ENCODE data around the gene LCN9. TPM values are rescaled to one million over a fixed set of nuclear protein-coding genes. Genes with fewer than 3 reads are reported as not detected.

Gene LCN9
- total RNA-seq, 2 donors from 2014 or later: not detected

DNA sequence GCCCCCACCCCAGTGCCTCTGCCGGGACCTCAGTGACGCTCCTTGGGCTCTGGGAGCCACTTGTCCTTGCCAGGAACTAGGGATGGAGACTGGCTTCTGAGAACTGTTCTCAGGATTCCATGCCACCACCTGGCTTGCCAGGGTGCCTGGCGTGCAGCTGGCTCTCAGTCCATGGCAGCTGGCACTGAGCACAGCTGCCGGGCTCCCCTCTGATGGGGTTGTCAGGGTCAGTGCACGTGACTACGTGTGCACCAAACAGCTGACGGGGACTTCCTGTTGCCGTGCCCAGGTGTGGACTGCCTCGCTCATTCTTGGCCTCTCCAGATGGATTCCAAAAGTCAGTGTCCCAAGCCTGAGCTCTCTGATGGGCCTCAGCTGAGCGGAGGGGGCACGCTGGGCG lies 48.3 kb downstream of the LCN9 start:
- intact Hi-C loops (cut with DNase I, micrococcal nuclease): no loop called here
- DNase-seq (no peak), ATAC-seq (no peak)

DNA sequence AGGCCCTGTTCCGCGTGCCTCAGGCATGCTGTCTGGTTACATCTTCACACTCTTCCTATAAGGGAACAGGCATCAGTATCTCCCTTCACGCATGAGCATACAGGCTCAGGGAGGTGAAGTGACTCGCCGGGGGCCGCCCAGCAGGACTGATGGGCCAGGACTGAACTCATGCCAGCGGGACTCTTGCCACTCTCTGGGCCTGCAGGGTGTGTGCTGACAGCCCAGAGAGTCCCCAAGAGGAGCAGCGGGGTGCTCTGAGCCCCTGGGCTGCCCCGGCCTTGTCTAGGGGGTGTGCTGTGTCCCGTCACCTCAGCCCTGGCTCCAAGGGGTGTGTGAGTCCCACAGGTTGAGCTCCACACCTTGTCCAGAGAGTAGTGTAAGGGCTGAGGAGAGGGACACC lies 48.8 kb downstream of the LCN9 start:
- no peak for ATAC-seq
- intact Hi-C loops (cut with DNase I, micrococcal nuclease): no loop called here

DNA sequence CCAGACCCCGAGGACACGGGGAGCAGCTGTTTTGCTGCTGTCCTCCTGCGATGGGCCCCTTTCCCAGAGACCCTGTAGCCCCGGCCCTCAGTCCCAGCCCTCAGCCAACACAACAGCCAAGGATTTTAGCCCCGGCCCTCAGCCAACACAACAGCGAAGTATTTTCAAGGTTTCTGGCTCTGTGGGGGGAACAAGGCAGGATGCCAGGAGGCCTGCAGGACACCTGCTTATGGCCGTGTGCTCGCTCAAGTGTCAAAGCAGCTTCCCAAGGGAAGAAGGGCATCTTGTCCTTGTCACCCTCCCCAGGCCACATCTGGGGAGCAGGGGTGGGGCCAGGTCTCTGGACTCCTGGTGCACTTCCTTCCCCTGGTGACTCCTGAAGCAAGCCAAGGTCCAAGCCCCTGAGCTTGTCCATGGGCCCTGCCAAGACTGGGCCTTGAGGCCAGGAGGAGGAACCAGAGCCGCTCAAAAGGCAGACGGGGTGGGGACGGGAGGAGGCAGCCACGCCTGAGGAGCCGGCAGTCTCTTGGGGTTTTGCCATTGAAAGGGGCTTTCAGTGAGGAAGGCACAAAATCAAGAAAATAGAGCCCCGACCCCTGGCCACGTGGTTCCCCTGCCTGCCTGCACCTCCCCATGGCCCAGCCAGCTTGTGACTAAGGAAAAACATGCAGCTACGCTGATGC lies 49.6 kb downstream of the LCN9 start:
- intact Hi-C loops (cut with DNase I, micrococcal nuclease): no loop called here
- DNase-seq: no peak
- ATAC-seq: no peak

More for the DNA sequence above, 48.8 kb downstream of the LCN9 start:
- no peak for DNase-seq

DNA sequence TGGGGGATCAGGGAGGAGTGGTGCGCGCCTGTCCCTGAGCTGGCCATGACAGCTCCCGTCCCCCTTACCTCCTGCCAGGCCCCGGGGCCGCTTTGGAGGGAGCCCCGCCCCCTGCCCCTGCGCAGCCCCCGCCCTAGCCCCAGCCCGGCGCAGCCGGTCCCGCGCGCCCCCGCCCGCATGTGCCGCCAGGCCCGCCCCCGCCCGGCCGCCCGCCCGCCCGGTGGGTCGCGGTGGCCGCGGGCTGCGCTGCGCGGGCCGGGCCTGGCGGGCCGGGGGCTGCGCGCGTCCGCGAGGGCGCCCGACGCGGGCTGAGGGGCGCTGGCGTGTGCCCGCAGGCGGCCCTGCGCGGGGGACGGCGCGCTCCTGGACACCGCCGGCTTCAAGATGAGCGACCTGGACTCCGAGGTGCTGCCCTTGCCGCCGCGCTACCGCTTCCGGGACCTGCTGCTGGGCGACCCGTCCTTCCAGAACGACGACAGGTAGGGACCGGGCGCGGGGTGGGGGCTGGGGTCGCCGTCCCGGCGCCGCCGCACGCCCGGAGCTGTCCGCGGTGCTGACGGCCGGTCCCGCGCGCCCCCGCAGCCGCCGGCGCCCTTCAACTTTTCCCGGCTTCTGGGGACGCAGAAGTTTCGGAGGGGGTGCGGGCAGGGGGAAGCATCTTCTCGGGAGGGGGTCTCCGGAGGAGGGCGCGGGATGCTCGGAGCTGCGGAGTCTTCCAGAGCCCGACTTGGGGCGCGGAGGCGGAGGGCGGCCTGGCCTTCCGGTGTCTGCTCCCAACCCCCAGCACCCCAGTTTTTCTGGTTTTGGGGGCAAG lies 51.3 kb downstream of the LCN9 start:
- ATAC-seq (no peak), DNase-seq (no peak)
- intact Hi-C loops (cut with DNase I, micrococcal nuclease): no loop called here

DNA sequence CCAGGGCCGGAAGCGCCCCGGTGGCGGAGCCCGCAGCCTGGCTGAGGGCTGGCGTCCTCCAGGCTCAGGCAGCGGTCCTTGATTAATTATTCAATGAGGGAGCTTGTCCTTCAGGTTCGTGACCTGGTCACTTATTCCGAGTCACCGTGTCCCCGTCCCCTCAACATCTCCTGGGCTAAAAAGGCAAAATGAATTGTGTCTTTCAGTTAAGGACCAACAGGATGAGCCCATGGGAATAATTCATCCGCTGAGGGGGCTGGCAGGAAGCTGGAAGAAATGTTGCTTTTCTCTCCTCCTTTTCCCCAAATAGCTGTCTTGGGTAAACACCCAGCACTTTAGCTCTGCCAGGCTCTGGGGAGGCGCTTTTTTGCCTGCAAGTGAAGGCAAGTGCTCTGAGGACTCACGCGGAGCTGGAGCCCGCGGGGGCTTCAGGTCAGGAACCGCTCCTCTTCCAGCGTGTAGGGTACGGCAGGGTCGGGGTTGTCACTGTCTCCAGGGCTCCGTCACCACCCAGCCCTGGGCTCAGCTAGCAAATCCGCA lies 52.0 kb downstream of the LCN9 start:
- ATAC-seq (no peak), DNase-seq (no peak)
- intact Hi-C loops (cut with DNase I, micrococcal nuclease): no loop called here

DNA sequence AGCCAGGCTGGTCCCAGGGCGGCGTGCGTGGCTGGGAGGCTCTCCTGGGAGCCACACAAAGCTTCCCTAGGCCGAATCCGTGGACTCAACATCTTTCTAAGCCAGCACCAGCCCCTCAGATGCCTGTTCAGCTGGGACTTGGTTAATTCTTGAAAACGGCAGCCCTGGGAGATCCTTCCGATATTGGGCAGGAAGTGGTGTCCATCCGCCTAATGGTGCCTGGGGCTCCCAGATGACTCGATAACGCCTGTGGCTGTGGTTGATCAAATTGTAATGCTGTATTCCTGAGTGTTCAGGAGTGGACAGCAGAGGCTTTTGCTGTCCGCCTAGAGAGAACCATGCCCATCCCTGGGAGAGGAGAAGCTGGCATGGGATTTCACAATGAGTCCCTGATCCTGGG lies 52.9 kb downstream of the LCN9 start:
- ATAC-seq: no peak
- intact Hi-C loops (cut with DNase I, micrococcal nuclease): no loop called here
- no peak for DNase-seq

Other genes starting within 250 kb of the LCN9 start
- gene PPP1R26, start 183.5 kb upstream of the LCN9 start, total RNA-seq: 10 to 100 TPM; 20.4 to 26.3 TPM
- gene MRPS2, start 162.6 kb upstream of the LCN9 start, total RNA-seq: 10 to 100 TPM; 25.4 to 35.3 TPM
- not detected for gene LCN1, start 141.9 kb upstream of the LCN9 start, total RNA-seq
- not detected for gene OBP2A, start 117.2 kb upstream of the LCN9 start, total RNA-seq
- not detected for gene PAEP, start 101.6 kb upstream of the LCN9 start, total RNA-seq
- not detected for gene GLT6D1, start 23.8 kb upstream of the LCN9 start, total RNA-seq
- gene SOHLH1, start 36.2 kb downstream of the LCN9 start, total RNA-seq: not detected
- gene KCNT1, start 38.9 kb downstream of the LCN9 start, total RNA-seq: under 1 TPM in 1 of 2 donors, not detected in 1; 0.34 TPM
- 10 to 100 TPM; 13.4 to 17.6 TPM for gene CAMSAP1, start 244.2 kb downstream of the LCN9 start, total RNA-seq